ENCODE measurements around the gene PIP5K1C. TPM values are rescaled to one million over a fixed set of nuclear protein-coding genes. Genes with fewer than 3 reads are reported as not detected.

Gene PIP5K1C
- polyA plus RNA-seq, 1 donor (not counting 4 experiments of a cell fraction or from before 2014, with no cell fraction given): 3.6 TPM

GRCh38 chr19:3608750-3609322 is 91.4 kb downstream of the PIP5K1C start:
- TF ChIP-seq, protein P1, sequence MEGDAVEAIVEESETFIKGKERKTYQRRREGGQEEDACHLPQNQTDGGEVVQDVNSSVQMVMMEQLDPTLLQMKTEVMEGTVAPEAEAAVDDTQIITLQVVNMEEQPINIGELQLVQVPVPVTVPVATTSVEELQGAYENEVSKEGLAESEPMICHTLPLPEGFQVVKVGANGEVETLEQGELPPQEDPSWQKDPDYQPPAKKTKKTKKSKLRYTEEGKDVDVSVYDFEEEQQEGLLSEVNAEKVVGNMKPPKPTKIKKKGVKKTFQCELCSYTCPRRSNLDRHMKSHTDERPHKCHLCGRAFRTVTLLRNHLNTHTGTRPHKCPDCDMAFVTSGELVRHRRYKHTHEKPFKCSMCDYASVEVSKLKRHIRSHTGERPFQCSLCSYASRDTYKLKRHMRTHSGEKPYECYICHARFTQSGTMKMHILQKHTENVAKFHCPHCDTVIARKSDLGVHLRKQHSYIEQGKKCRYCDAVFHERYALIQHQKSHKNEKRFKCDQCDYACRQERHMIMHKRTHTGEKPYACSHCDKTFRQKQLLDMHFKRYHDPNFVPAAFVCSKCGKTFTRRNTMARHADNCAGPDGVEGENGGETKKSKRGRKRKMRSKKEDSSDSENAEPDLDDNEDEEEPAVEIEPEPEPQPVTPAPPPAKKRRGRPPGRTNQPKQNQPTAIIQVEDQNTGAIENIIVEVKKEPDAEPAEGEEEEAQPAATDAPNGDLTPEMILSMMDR (optimal IDR thresholded peaks at IDR 0.05 in 1 of 3, IDR thresholded peaks at IDR 0.05 in 1 of 3, conservative IDR thresholded peaks at IDR 0.05 in 1 of 3; ENCODE audit: extremely low read depth in 1 of 3, insufficient read depth in 2 of 3, low read length in 3 of 3): no peak
- no peak for TF ChIP-seq EZH2 (IDR thresholded peaks at IDR 0.05; ENCODE audit: low read length)
- H2AFZ ChIP-seq (ENCODE audit: control insufficient read depth, low read length): no peak overlapping the region
- no peak overlapping the region for H3K9ac ChIP-seq (ENCODE audit: control insufficient read depth, extremely low read depth, insufficient read depth, low read length)
- no peak overlapping the region for H3K4me2 ChIP-seq (ENCODE audit: control insufficient read depth, extremely low read depth, insufficient read depth, low read depth, low read length)
- no peak overlapping the region for H3K4me3 ChIP-seq (ENCODE audit: control insufficient read depth in 2 of 3, extremely low read depth in 1 of 3, insufficient read depth in 2 of 3, low read depth in 1 of 3, low read length in 3 of 3)
- FAIRE-seq (no peak), DNase-seq (ENCODE audit: low read depth, low spot score) (no peak)
- no peaks in the 10 kb centered on the region for H3K9me3 ChIP-seq (ENCODE audit: control insufficient read depth, low read depth, low read length)
- dilution Hi-C loops (cut with MboI; ENCODE audit: extremely low pct_ligation_motif_present, low sequenced_read_pairs): no loop called here
- H3K4me1 ChIP-seq (ENCODE audit: control insufficient read depth, extremely low read depth, insufficient read depth, low read length): no peaks in the 10 kb centered on the region
- no peak overlapping the region for H3K27ac ChIP-seq (ENCODE audit: control insufficient read depth, insufficient read depth, low read length)
- H3K79me2 ChIP-seq (ENCODE audit: control insufficient read depth, insufficient read depth, low read length): no peaks in the 10 kb centered on the region
- H3K36me3 ChIP-seq (ENCODE audit: control insufficient read depth in 2 of 2, extremely low read depth in 1 of 2, insufficient read depth in 2 of 2, low read length in 2 of 2): peaks cover 5 to 9% of the 10 kb centered on the region in 2 experiments
- H4K20me1 ChIP-seq (ENCODE audit: control insufficient read depth, extremely low read depth, insufficient read depth, low read length): no peaks in the 10 kb centered on the region
- H3K27me3 ChIP-seq (ENCODE audit: control insufficient read depth, extremely low read depth, insufficient read depth, low read length): peaks cover 14% of the 10 kb centered on the region
- H3K9me1 ChIP-seq (ENCODE audit: control insufficient read depth, extremely low read depth, insufficient read depth, low read length): no peaks in the 10 kb centered on the region

DNA sequence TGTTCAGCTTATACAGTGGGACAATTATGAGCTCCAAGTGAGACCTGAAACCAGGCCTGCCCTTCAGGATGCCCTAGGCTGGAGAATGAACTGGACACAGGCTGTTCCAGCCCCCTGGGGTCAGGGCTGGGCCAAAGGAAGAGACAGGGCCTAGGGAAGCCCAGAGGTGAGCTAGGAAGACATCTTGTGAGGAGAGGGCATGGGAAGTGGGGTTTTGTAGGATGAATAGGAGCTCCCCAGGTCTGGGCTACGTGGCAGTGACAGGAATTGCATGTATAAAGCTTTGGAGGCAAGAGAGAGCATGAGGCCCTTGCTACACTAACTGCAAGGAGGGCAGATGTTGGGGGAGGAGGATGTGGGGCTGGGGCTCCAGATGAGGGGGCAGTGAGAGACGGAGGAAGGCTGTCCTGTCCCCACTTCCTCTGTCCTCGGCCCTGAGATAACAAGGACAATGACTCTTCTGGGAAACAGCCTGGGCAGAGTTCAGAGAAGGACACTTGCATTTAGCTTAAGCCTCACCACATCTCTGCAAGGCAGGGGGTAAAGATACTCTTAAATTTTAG is 92.1 kb downstream of the PIP5K1C start:
- Histone ChIP-seq H3K27me3 (ENCODE audit: control insufficient read depth, extremely low read depth, insufficient read depth, low read length) (peaks cover 16% of the 10 kb centered on the region), H3K4me1 (ENCODE audit: control insufficient read depth, extremely low read depth, insufficient read depth, low read length) (no peaks in the 10 kb centered on the region), H3K4me3 (ENCODE audit: control insufficient read depth in 2 of 3, extremely low read depth in 1 of 3, insufficient read depth in 2 of 3, low read depth in 1 of 3, low read length in 3 of 3) (no peak overlapping the region), H3K27ac (ENCODE audit: control insufficient read depth, insufficient read depth, low read length) (no peak overlapping the region), H3K9ac (ENCODE audit: control insufficient read depth, extremely low read depth, insufficient read depth, low read length) (no peak overlapping the region), H2AFZ (ENCODE audit: control insufficient read depth, low read length) (no peak overlapping the region), H4K20me1 (ENCODE audit: control insufficient read depth, extremely low read depth, insufficient read depth, low read length) (no peaks in the 10 kb centered on the region), H3K36me3 (ENCODE audit: control insufficient read depth in 2 of 2, extremely low read depth in 1 of 2, insufficient read depth in 2 of 2, low read length in 2 of 2) (peaks cover 4 to 6% of the 10 kb centered on the region in 2 experiments), H3K9me1 (ENCODE audit: control insufficient read depth, extremely low read depth, insufficient read depth, low read length) (no peaks in the 10 kb centered on the region), H3K9me3 (ENCODE audit: control insufficient read depth, low read depth, low read length) (no peaks in the 10 kb centered on the region), H3K79me2 (ENCODE audit: control insufficient read depth, insufficient read depth, low read length) (no peaks in the 10 kb centered on the region), H3K4me2 (ENCODE audit: control insufficient read depth, extremely low read depth, insufficient read depth, low read depth, low read length) (no peak overlapping the region)
- dilution Hi-C loops (cut with MboI; ENCODE audit: extremely low pct_ligation_motif_present, low sequenced_read_pairs): no loop called here
- FAIRE-seq (no peak), DNase-seq (ENCODE audit: low read depth, low spot score) (no peak)
- no peak for TF ChIP-seq EZH2 (IDR thresholded peaks at IDR 0.05; ENCODE audit: low read length)

Data from keratinocyte (primary cell).